KMS-11 (cell line): ENCODE measurements around the gene NOTCH3.

Source experiments
- H2AFZ ChIP-seq: fragments of 200-600 bp; sonication (generic); 2 replicates; pipeline ENCODE4 v1.6.1; 2016; ENCODE audit warnings: antibody characterized with exemption, mixed run types, low read depth
- H3K27ac ChIP-seq: fragments of 200-600 bp; sonication (generic); 2 replicates; pipeline ENCODE4 v1.6.1; 2016; ENCODE audit warnings: mild to moderate bottlenecking, mixed run types
- H3K27me3 ChIP-seq: fragments of 200-600 bp; sonication (generic); 2 replicates; pipeline ENCODE4 v1.6.1; 2017; ENCODE audit warnings: mild to moderate bottlenecking, low read depth, mixed run types, moderate library complexity; ENCODE audit not compliant: insufficient read depth
- H3K36me3 ChIP-seq: fragments of 200-600 bp; sonication (generic); 2 replicates; pipeline ENCODE4 v1.6.1; 2017; ENCODE audit warnings: mild to moderate bottlenecking, mixed run types; ENCODE audit not compliant: insufficient read depth
- H3K4me1 ChIP-seq: fragments of 200-600 bp; sonication (generic); 2 replicates; pipeline ENCODE4 v1.6.1; 2016; ENCODE audit warnings: mild to moderate bottlenecking, low read depth, mixed run types; ENCODE audit not compliant: poor library complexity, severe bottlenecking
- H3K4me2 ChIP-seq: fragments of 200-600 bp; sonication (generic); 2 replicates; pipeline ENCODE4 v1.7.0; 2016; ENCODE audit warnings: mild to moderate bottlenecking, mixed run types
- H3K4me3 ChIP-seq: fragments of 200-600 bp; sonication (generic); IDR thresholded peaks from 2 replicates; pipeline ENCODE4 v1.6.1; 2017; ENCODE audit warnings: low read depth, low read length, mixed read lengths; ENCODE audit not compliant: insufficient read depth
- H3K79me2 ChIP-seq: fragments of 200-600 bp; sonication (generic); 2 replicates; pipeline ENCODE4 v1.6.1; 2016; ENCODE audit warnings: low read depth, mixed run types; ENCODE audit not compliant: insufficient read depth
- H3K9ac ChIP-seq: fragments of 200-600 bp; sonication (generic); 2 replicates; pipeline ENCODE4 v1.6.1; 2016; ENCODE audit warnings: mild to moderate bottlenecking, mixed run types
- H4K20me1 ChIP-seq: fragments of 200-600 bp; sonication (generic); 2 replicates; pipeline ENCODE4 v1.6.1; 2016; ENCODE audit warnings: mild to moderate bottlenecking, mixed run types; ENCODE audit not compliant: insufficient read depth
- TF ChIP-seq, protein P1 (sequence below): fragments of 200-600 bp; sonication (generic); conservative IDR thresholded peaks from 2 replicates; pipeline ENCODE4 v1.6.1; 2017; ENCODE audit warnings: low read depth, mild to moderate bottlenecking, antibody characterized with exemption, low read length, moderate library complexity, mixed read lengths

The NOTCH3 gene

GRCh38 chr19:15191514-15191913 is 9.3 kb downstream of the NOTCH3 start:
- Histone ChIP-seq H2AFZ (no peak overlapping the region), H3K4me1 (no peaks in the 10 kb centered on the region), H3K4me2 (no peak overlapping the region), H3K9ac (no peak overlapping the region), H3K4me3 (no peak overlapping the region), H3K27ac (no peak overlapping the region), H3K79me2 (no peaks in the 10 kb centered on the region), H4K20me1 (no peaks in the 10 kb centered on the region), H3K27me3 (peaks cover 20% of the 10 kb centered on the region), H3K36me3 (no peaks in the 10 kb centered on the region)
- TF ChIP-seq, protein P1, sequence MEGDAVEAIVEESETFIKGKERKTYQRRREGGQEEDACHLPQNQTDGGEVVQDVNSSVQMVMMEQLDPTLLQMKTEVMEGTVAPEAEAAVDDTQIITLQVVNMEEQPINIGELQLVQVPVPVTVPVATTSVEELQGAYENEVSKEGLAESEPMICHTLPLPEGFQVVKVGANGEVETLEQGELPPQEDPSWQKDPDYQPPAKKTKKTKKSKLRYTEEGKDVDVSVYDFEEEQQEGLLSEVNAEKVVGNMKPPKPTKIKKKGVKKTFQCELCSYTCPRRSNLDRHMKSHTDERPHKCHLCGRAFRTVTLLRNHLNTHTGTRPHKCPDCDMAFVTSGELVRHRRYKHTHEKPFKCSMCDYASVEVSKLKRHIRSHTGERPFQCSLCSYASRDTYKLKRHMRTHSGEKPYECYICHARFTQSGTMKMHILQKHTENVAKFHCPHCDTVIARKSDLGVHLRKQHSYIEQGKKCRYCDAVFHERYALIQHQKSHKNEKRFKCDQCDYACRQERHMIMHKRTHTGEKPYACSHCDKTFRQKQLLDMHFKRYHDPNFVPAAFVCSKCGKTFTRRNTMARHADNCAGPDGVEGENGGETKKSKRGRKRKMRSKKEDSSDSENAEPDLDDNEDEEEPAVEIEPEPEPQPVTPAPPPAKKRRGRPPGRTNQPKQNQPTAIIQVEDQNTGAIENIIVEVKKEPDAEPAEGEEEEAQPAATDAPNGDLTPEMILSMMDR, result no peak

GRCh38 chr19:15188851-15189250 is 11.9 kb downstream of the NOTCH3 start:
- Histone ChIP-seq H3K79me2 (no peaks in the 10 kb centered on the region), H3K27ac (no peak overlapping the region), H3K36me3 (no peaks in the 10 kb centered on the region), H3K4me3 (no peak overlapping the region), H2AFZ (no peak overlapping the region), H3K4me2 (no peak overlapping the region), H3K27me3 (peaks cover 17% of the 10 kb centered on the region), H3K4me1 (no peaks in the 10 kb centered on the region), H3K9ac (no peak overlapping the region), H4K20me1 (no peaks in the 10 kb centered on the region)
- TF ChIP-seq, protein P1, result no peak

GRCh38 chr19:15187026-15188007 is 13.5 kb downstream of the NOTCH3 start:
- TF ChIP-seq, protein P1, result no peak
- Histone ChIP-seq H3K4me2 (no peak overlapping the region), H3K79me2 (no peaks in the 10 kb centered on the region), H2AFZ (no peak overlapping the region), H3K36me3 (no peaks in the 10 kb centered on the region), H3K9ac (no peak overlapping the region), H4K20me1 (no peaks in the 10 kb centered on the region), H3K27ac (no peak overlapping the region), H3K4me3 (no peak overlapping the region), H3K4me1 (no peaks in the 10 kb centered on the region), H3K27me3 (peaks cover 16% of the 10 kb centered on the region)

DNA sequence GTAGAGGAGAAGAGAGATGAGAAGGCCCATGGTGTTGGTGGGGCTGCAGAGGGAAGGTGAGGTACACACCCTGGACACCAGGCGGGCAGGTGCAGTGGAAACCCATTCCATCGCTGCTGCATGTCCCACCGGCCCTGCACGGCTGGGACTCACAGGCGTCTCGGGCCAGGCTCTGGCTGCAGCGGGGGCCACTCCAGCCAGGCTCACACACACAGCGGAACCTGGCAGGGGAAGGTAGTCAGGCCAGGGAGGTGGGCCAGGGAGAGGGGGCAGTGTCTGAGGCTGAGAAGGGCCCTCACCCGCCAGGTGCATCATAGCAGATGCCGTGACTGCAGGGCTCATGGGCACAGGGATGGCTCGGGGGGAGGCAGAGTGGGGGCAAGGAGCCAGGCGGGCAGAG is 15.6 kb downstream of the NOTCH3 start:
- no peaks in the 10 kb centered on the region for H4K20me1 ChIP-seq
- H3K4me3 ChIP-seq, result no peak overlapping the region
- peaks cover 7% of the 10 kb centered on the region for H3K27me3 ChIP-seq
- H3K79me2 ChIP-seq, result no peaks in the 10 kb centered on the region
- TF ChIP-seq, protein P1, result no peak
- H3K27ac ChIP-seq, result no peak overlapping the region
- no peaks in the 10 kb centered on the region for H3K36me3 ChIP-seq
- H3K4me2 ChIP-seq, result no peak overlapping the region
- no peak overlapping the region for H3K9ac ChIP-seq
- H2AFZ ChIP-seq, result no peak overlapping the region
- H3K4me1 ChIP-seq, result no peaks in the 10 kb centered on the region
